Tibial nerve (tissue), 4 donors: ENCODE results near the gene SLC6A8. TPM values are rescaled to one million over a fixed set of nuclear protein-coding genes. Genes with fewer than 3 reads are reported as not detected.
"Not testable (repeated sequence)": the region's sequence is repeated elsewhere in the genome, so short reads cannot be mapped to it uniquely, and the experiment has no call there.

Source experiments
- DNase-seq, 2 donors: peaks; one replicate each; pipeline ENCODE4 v3.0.0-alpha.2; 2019; ENCODE audit warnings: low spot score in 2 of 2
- H3K27ac ChIP-seq, 4 donors: fragments of 200-600 bp; sonication (generic) in 3 of 4; one replicate each; pipeline ENCODE4 v1.5.1; 2017 to 2019; ENCODE audit warnings: mild to moderate bottlenecking in 1 of 4
- H3K27me3 ChIP-seq, 2 donors: fragments of 200-600 bp; sonication (generic) in 1 of 2; one replicate each; pipeline versions ENCODE4 v1.5.1 to v1.6.0; 2017 to 2019
- H3K36me3 ChIP-seq, 3 donors: fragments of 200-600 bp; sonication (generic); one replicate each; pipeline ENCODE4 v1.5.1; 2018 to 2019
- H3K4me1 ChIP-seq, 4 donors: fragments of 200-600 bp; sonication (generic) in 3 of 4; one replicate each; pipeline ENCODE4 v1.5.1; 2017 to 2019
- H3K4me3 ChIP-seq, 4 donors: fragments of 200-600 bp; sonication (generic) in 3 of 4; one replicate each; pipeline ENCODE4 v1.5.1; 2017 to 2019; ENCODE audit warnings: mild to moderate bottlenecking in 1 of 4, moderate library complexity in 1 of 4
- H3K9me3 ChIP-seq, 4 donors: fragments of 200-600 bp; sonication (generic) in 3 of 4; one replicate each; pipeline ENCODE4 v1.5.1; 2017 to 2019
- CTCF ChIP-seq, 5 experiments: fragments of 200-600 bp in 3 of 5; fragments of 450-650 bp in 2 of 5; sonication (generic) in 3 of 5; IDR thresholded peaks; one replicate each; pipeline ENCODE4 v1.5.1; 2016 to 2019; ENCODE audit warnings: antibody characterized with exemption in 5 of 5, mild to moderate bottlenecking in 3 of 5, moderate library complexity in 2 of 5
- EP300 ChIP-seq, 2 donors: sonication (generic); formaldehyde crosslinking; IDR thresholded peaks; one replicate each; pipeline ENCODE4 v1.6.1; 2017; ENCODE audit warnings: antibody characterized with exemption in 2 of 2, mild to moderate bottlenecking in 1 of 2
- POLR2A ChIP-seq, 2 donors: fragments of 450-650 bp; IDR thresholded peaks; one replicate each; pipeline ENCODE4 v1.6.1; 2017; ENCODE audit warnings: antibody characterized with exemption in 2 of 2, mild to moderate bottlenecking in 2 of 2, moderate library complexity in 2 of 2
- WGBS, 2 donors: methylation state at CpG; one replicate each; pipeline ENCODE4 v1.1.5; 2018; 5-methylcytosine and 5-hydroxymethylcytosine counted together
- total RNA-seq, 4 donors: library from RNA; depleted of rRNA; stranded (reverse); fragments of >200 nt; gene quantifications; one replicate each; pipeline ENCODE4 v1.1.0, GENCODE V29; 2016

SLC6A8 gene
- total RNA-seq, 4 donors from 2014 or later = 14.4 to 26.7 (median 21.9) TPM

- Histone ChIP-seq H3K36me3 (peaks cover 0 to 5% (median 0%) of the 10 kb centered on the region in 3 donors), H3K9me3 (no peaks in the 10 kb centered on the region), H3K4me1 (peaks cover 0 to 14% (median 0%) of the 10 kb centered on the region in 4 donors), H3K27me3 (no peaks in the 10 kb centered on the region), H3K27ac (peak overlapping the region; percentile 65 to 88 (median 74)), H3K4me3 (peak overlapping the region; percentile 15 to 64 (median 31))
- TF ChIP-seq CTCF (IDR thresholded peaks at IDR 0.05) (no peak), EP300 (IDR thresholded peaks at IDR 0.05) (no peak), POLR2A (IDR thresholded peaks at IDR 0.05) (no peak)
- 14 to 39% methylated on average over 7 to 12 of the region's 53 CpGs for WGBS, 2 donors
- no peak for DNase-seq
These were observed 1.3 kb downstream of the SLC6A8 start for GRCh38 chrX:153688911-153689590.

- Histone ChIP-seq H3K36me3 (peaks cover 0 to 13% (median 0%) of the 10 kb centered on the region in 3 donors), H3K4me1 (peaks cover 0 to 14% (median 0%) of the 10 kb centered on the region in 4 donors), H3K9me3 (no peaks in the 10 kb centered on the region), H3K27ac (peak overlapping the region in 3 of 4 donors; percentile 65 to 88 (median 72)), H3K4me3 (peak overlapping the region in 3 of 4 donors; percentile 15 to 64 (median 23)), H3K27me3 (no peaks in the 10 kb centered on the region)
- 48 to 86% methylated on average over 9 to 17 of the region's 19 CpGs for WGBS, 2 donors
- no peak for TF ChIP-seq POLR2A (IDR thresholded peaks at IDR 0.05)
- TF ChIP-seq EP300 (IDR thresholded peaks at IDR 0.05) = no peak
- TF ChIP-seq CTCF (IDR thresholded peaks at IDR 0.05) = no peak
- DNase-seq = no peak
These were observed 2.1 kb downstream of the SLC6A8 start for GRCh38 chrX:153689654-153690465.

GRCh38 chrX:153690466-153690865 lies 2.7 kb downstream of the SLC6A8 start:
- Histone ChIP-seq H3K4me1 (peaks cover 0 to 14% (median 0%) of the 10 kb centered on the region in 4 donors), H3K9me3 (no peaks in the 10 kb centered on the region), H3K27ac (peak overlapping the region in 2 of 4 donors; percentile 72 to 88), H3K4me3 (no peak overlapping the region), H3K36me3 (peaks cover 0 to 18% (median 0%) of the 10 kb centered on the region in 3 donors), H3K27me3 (no peaks in the 10 kb centered on the region)
- DNase-seq = no peak
- TF ChIP-seq EP300 (IDR thresholded peaks at IDR 0.05) = no peak
- no peak for TF ChIP-seq POLR2A (IDR thresholded peaks at IDR 0.05)
- no peak for TF ChIP-seq CTCF (IDR thresholded peaks at IDR 0.05)
- 78 to 89% methylated on average over 8 to 12 of the region's 14 CpGs for WGBS, 2 donors

GRCh38 chrX:153691032-153691827 lies 3.5 kb downstream of the SLC6A8 start:
- DNase-seq, H3K9me3 ChIP-seq, H3K27me3 ChIP-seq, H3K4me3 ChIP-seq, H3K27ac ChIP-seq: not testable (repeated sequence)
- Histone ChIP-seq H3K36me3 (peaks cover 0 to 18% (median 0%) of the 10 kb centered on the region in 3 donors), H3K4me1 (peaks cover 0 to 14% (median 0%) of the 10 kb centered on the region in 4 donors)
- 84 to 95% methylated on average over 4 to 15 of the region's 21 CpGs for WGBS, 2 donors

- TF ChIP-seq EP300 (IDR thresholded peaks at IDR 0.05) (no peak), CTCF (IDR thresholded peaks at IDR 0.05) (no peak), POLR2A (IDR thresholded peaks at IDR 0.05) (no peak)
- WGBS, 2 donors = 66% methylated on average over 4 of the region's 4 CpGs; no CpG with 5 or more reads in 1 of the 2 donors
- H3K27me3 ChIP-seq = no peaks in the 10 kb centered on the region
- peaks cover 0 to 22% (median 0%) of the 10 kb centered on the region in 3 donors for H3K36me3 ChIP-seq
- H3K4me1 ChIP-seq = peaks cover 0 to 12% (median 0%) of the 10 kb centered on the region in 4 donors
- no peak overlapping the region for H3K4me3 ChIP-seq
- H3K9me3 ChIP-seq = no peaks in the 10 kb centered on the region
- H3K27ac ChIP-seq = no peak overlapping the region
- no peak for DNase-seq
These were observed 4.3 kb downstream of the SLC6A8 start for GRCh38 chrX:153692003-153692402.
